GM19238 (cell line): ENCODE measurements around the gene SESN3.
"Not testable (repeated sequence)": the region's sequence is repeated elsewhere in the genome, so short reads cannot be mapped to it uniquely, and the experiment has no call there.

Experiments used
- DNase-seq: peaks from one replicate; pipeline ENCODE4 v3.0.0; 2011; ENCODE audit warnings: low spot score; ENCODE audit not compliant: insufficient read length

The SESN3 gene

GRCh38 chr11:95251896-95252295 is 20.9 kb upstream of the SESN3 start:
- DNase-seq, result not testable (repeated sequence)

- no peak for DNase-seq
These were observed 17.9 kb upstream of the SESN3 start for GRCh38 chr11:95248666-95249467.

GRCh38 chr11:95247883-95248282 is 16.9 kb upstream of the SESN3 start:
- no peak for DNase-seq

- DNase-seq, result no peak
These were observed 16.2 kb upstream of the SESN3 start for GRCh38 chr11:95247127-95247684.

- DNase-seq, result no peak
These were observed 14.6 kb upstream of the SESN3 start for GRCh38 chr11:95245581-95245980.

GRCh38 chr11:95245038-95245437 is 14.0 kb upstream of the SESN3 start:
- DNase-seq, result no peak

- no peak for DNase-seq
These were observed 12.7 kb upstream of the SESN3 start for GRCh38 chr11:95243673-95244072.

GRCh38 chr11:95242845-95243605 is 12.0 kb upstream of the SESN3 start:
- DNase-seq, result no peak

GRCh38 chr11:95242091-95242844 is 11.3 kb upstream of the SESN3 start:
- no peak for DNase-seq

GRCh38 chr11:95241681-95242081 is 10.7 kb upstream of the SESN3 start:
- DNase-seq, result no peak

GRCh38 chr11:95239871-95240649 is 9.1 kb upstream of the SESN3 start:
- DNase-seq, result no peak

- no peak for DNase-seq
These were observed 1.7 kb upstream of the SESN3 start for GRCh38 chr11:95232666-95233065.

- DNase-seq, result no peak
These were observed 1.0 kb upstream of the SESN3 start for GRCh38 chr11:95231881-95232605.

- peak; percentile 9 for DNase-seq
These were observed 234 bp downstream of the SESN3 start for GRCh38 chr11:95230810-95231126.

GRCh38 chr11:95229993-95230809 is 801 bp downstream of the SESN3 start:
- DNase-seq, result no peak

GRCh38 chr11:95229199-95229992 is 1.6 kb downstream of the SESN3 start:
- DNase-seq, result no peak

- no peak for DNase-seq
These were observed 2.8 kb downstream of the SESN3 start for GRCh38 chr11:95228081-95228749.

GRCh38 chr11:95227060-95227459 is 3.9 kb downstream of the SESN3 start:
- not testable (repeated sequence) for DNase-seq
